Endothelial cell of umbilical vein (primary cell): ENCODE measurements around the gene ABLIM1. TPM values are rescaled to one million over a fixed set of nuclear protein-coding genes. Genes with fewer than 3 reads are reported as not detected.

Source experiments
- BruUV-seq: library from RNA; stranded (reverse); fragments of 400-500 nt; replicated peaks from 2 replicates; lab custom pipeline; 2021; lab: Mats Ljungman, UMichigan
- CTCF ChIA-PET: fragments of 300-600, 350-600 bp; sonication (Branson Sonifier 250); formaldehyde crosslinking; loops from one replicate; lab custom pipeline; 2021; ENCODE audit warnings: antibody characterized with exemption, inconsistent platforms; lab: Charles Lee
- POLR2A ChIA-PET: fragments of 300-600, 350-600 bp; sonication (Branson Sonifier 250); formaldehyde crosslinking; loops from one replicate; lab custom pipeline; 2021; ENCODE audit warnings: antibody characterized with exemption, inconsistent platforms; lab: Charles Lee
- DNase-seq: peaks from one replicate; pipeline ENCODE4 v3.0.0-alpha.2; 2011; ENCODE audit warnings: low read depth, low spot score
- FAIRE-seq: peaks from 2 replicates; lab custom pipeline; 2011; peaks lifted over from hg19 to GRCh38; lab: Jason Lieb, UNC
- H2AFZ ChIP-seq: 2 replicates; pipeline ENCODE4 v1.6.0; 2012; ENCODE audit warnings: low read depth, low read length, control low read depth, inconsistent platforms
- H3K27ac ChIP-seq: 2 replicates; pipeline ENCODE4 v1.5.1; 2011; ENCODE audit warnings: low read depth, mild to moderate bottlenecking, control low read depth, low read length, moderate library complexity; ENCODE audit not compliant: insufficient read depth
- H3K27me3 ChIP-seq, 2 experiments: 2 replicates each; pipeline versions ENCODE4 v1.6.0 to v1.6.1; 2011; ENCODE audit warnings: low read length in 2 of 2, mixed read lengths in 1 of 2; ENCODE audit not compliant: control insufficient read depth in 2 of 2, insufficient read depth in 2 of 2
- H3K36me3 ChIP-seq, 2 experiments: 2 replicates in 1 of 2; 3 replicates in 1 of 2; pipeline ENCODE4 v1.5.1; 2011; ENCODE audit warnings: low read length in 2 of 2, mild to moderate bottlenecking in 1 of 2, moderate library complexity in 1 of 2; ENCODE audit not compliant: control insufficient read depth in 2 of 2, insufficient read depth in 2 of 2; ENCODE audit errors: extremely low read depth in 1 of 2
- H3K4me1 ChIP-seq: 3 replicates; pipeline ENCODE4 v1.5.1; 2011; ENCODE audit warnings: mild to moderate bottlenecking, low read length; ENCODE audit not compliant: control insufficient read depth, insufficient read depth; ENCODE audit errors: extremely low read depth
- H3K4me2 ChIP-seq: 2 replicates; pipeline ENCODE4 v1.6.1; 2011; ENCODE audit warnings: low read length, control low read depth, mixed read lengths; ENCODE audit not compliant: insufficient read depth
- H3K4me3 ChIP-seq, 3 experiments: fragments of 200-600 bp in 1 of 3; sonication (generic), shearing (Covaris generic) in 1 of 3; replicated peaks in 1 of 3; 2 replicates each; pipeline ENCODE4 v1.5.1; 2011 to 2016; ENCODE audit warnings: control low read depth in 3 of 3, low read length in 3 of 3, mild to moderate bottlenecking in 2 of 3, inconsistent platforms in 1 of 3, low read depth in 1 of 3, moderate library complexity in 1 of 3; ENCODE audit not compliant: insufficient read depth in 1 of 3
- H3K79me2 ChIP-seq: 2 replicates; pipeline ENCODE4 v1.6.0; 2012; ENCODE audit warnings: low read length, inconsistent platforms; ENCODE audit not compliant: control insufficient read depth, insufficient read depth
- H3K9ac ChIP-seq: replicated peaks from 2 replicates; pipeline ENCODE3; 2011; ENCODE audit warnings: low read length, control low read depth; ENCODE audit not compliant: insufficient read depth; ENCODE audit errors: extremely low read depth
- H3K9me1 ChIP-seq: replicated peaks from 3 replicates; pipeline ENCODE4 v1.6.0; 2011; ENCODE audit warnings: mild to moderate bottlenecking, low read length; ENCODE audit not compliant: control insufficient read depth, insufficient read depth; ENCODE audit errors: extremely low read depth
- H3K9me3 ChIP-seq: replicated peaks from 2 replicates; pipeline ENCODE4 v1.5.1; 2012; ENCODE audit warnings: low read length, inconsistent platforms; ENCODE audit not compliant: control insufficient read depth, insufficient read depth
- H4K20me1 ChIP-seq: replicated peaks from 2 replicates; pipeline ENCODE3; 2011; ENCODE audit warnings: mild to moderate bottlenecking, low read length; ENCODE audit not compliant: control insufficient read depth, insufficient read depth; ENCODE audit errors: extremely low read depth
- EZH2 ChIP-seq: IDR thresholded peaks from 2 replicates; pipeline ENCODE4 v1.6.1; 2012; ENCODE audit warnings: borderline replicate concordance, low read depth, mild to moderate bottlenecking, moderate library complexity, low read length, inconsistent platforms; ENCODE audit not compliant: severe bottlenecking
- FOS ChIP-seq: IDR thresholded peaks from 2 replicates; pipeline ENCODE4 v1.6.1; 2011; ENCODE audit warnings: mild to moderate bottlenecking, low read length, moderate library complexity, borderline replicate concordance; ENCODE audit not compliant: insufficient read depth
- GATA2 ChIP-seq: IDR thresholded peaks from 2 replicates; pipeline ENCODE4 v1.7.0; 2011; ENCODE audit warnings: low read depth, mild to moderate bottlenecking, moderate library complexity, mixed read lengths, low read length; ENCODE audit not compliant: insufficient read length, insufficient read depth
- JUN ChIP-seq: IDR thresholded peaks from 2 replicates; pipeline ENCODE4 v1.6.1; 2011; ENCODE audit warnings: borderline replicate concordance, low read depth; ENCODE audit not compliant: insufficient read length, insufficient read depth
- MAX ChIP-seq: IDR thresholded peaks from 2 replicates; pipeline ENCODE4 v1.6.1; 2011; ENCODE audit not compliant: insufficient read depth, insufficient read length
- MYC ChIP-seq: IDR thresholded peaks from one replicate; pipeline ENCODE4 v1.6.1; 2011; ENCODE audit warnings: mild to moderate bottlenecking, low read depth, low read length
- POLR2A ChIP-seq: IDR thresholded peaks from 2 replicates; pipeline ENCODE4 v1.6.1; 2012; ENCODE audit warnings: low read depth, mild to moderate bottlenecking, control low read depth, low read length
- POLR2AphosphoS5 ChIP-seq: IDR thresholded peaks from 2 replicates; pipeline ENCODE4 v1.6.1; 2012; ENCODE audit warnings: low read depth, mild to moderate bottlenecking, control low read depth, low read length, moderate library complexity; ENCODE audit not compliant: insufficient read depth
- dilution Hi-C: fragments of 300-500 bp; cut with MboI; formaldehyde crosslinking; loops from one replicate; pipeline ENCODE4 v1.15.0; 2019; ENCODE audit warnings: low sequenced_read_pairs; ENCODE audit not compliant: extremely low pct_ligation_motif_present
- intact Hi-C: fragments of 100-400 bp; cut with micrococcal nuclease; formaldehyde crosslinking; loops from one replicate; pipeline ENCODE4 v1.10.0; 2022
- polyA plus RNA-seq, 4 experiments: library from polyadenylated mRNA; depleted of rRNA in 3 of 4; stranded (reverse) in 3 of 4; unstranded in 1 of 4; fragments of >200 nt; gene quantifications; 2 replicates each; pipeline versions ENCODE4 v1.2.1 to v1.2.3, GENCODE V29; 2011 to 2012; ENCODE audit warnings: missing spikeins in 1 of 4
- total RNA-seq: library from RNA; stranded (reverse); gene quantifications from 2 replicates; pipeline ENCODE4 v1.2.3, GENCODE V29; 2021
- TF ChIP-seq, protein P1 (sequence below), 2 donors: IDR thresholded peaks; 1 replicate in 1 of 2; 2 replicates in 1 of 2; pipeline ENCODE4 v1.5.1; 2011; ENCODE audit warnings: low read length in 2 of 2, mild to moderate bottlenecking in 2 of 2, moderate library complexity in 2 of 2, control low read depth in 1 of 2, inconsistent platforms in 1 of 2, low read depth in 1 of 2; ENCODE audit not compliant: insufficient read depth in 1 of 2; ENCODE audit errors: extremely low read depth in 1 of 2

Gene ABLIM1
- total and polyA plus RNA-seq, 2 donors (not counting 3 experiments of a cell fraction or from before 2014, with no cell fraction given), result 128 to 235 TPM

GRCh38 chr10:114396464-114396863 lies 261.6 kb downstream of the ABLIM1 start:
- peaks cover 73 to 75% of the 10 kb centered on the region in 2 experiments for H3K27me3 ChIP-seq
- TF ChIP-seq GATA2 (no peak), FOS (no peak), JUN (no peak), POLR2AphosphoS5 (no peak), MYC (no peak), POLR2A (no peak), EZH2 (no peak), MAX (no peak)
- TF ChIP-seq, protein P1, sequence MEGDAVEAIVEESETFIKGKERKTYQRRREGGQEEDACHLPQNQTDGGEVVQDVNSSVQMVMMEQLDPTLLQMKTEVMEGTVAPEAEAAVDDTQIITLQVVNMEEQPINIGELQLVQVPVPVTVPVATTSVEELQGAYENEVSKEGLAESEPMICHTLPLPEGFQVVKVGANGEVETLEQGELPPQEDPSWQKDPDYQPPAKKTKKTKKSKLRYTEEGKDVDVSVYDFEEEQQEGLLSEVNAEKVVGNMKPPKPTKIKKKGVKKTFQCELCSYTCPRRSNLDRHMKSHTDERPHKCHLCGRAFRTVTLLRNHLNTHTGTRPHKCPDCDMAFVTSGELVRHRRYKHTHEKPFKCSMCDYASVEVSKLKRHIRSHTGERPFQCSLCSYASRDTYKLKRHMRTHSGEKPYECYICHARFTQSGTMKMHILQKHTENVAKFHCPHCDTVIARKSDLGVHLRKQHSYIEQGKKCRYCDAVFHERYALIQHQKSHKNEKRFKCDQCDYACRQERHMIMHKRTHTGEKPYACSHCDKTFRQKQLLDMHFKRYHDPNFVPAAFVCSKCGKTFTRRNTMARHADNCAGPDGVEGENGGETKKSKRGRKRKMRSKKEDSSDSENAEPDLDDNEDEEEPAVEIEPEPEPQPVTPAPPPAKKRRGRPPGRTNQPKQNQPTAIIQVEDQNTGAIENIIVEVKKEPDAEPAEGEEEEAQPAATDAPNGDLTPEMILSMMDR (IDR thresholded peaks at IDR 0.05; ENCODE audit: extremely low read depth in 1 of 2, insufficient read depth in 1 of 2, low read depth in 1 of 2, low read length in 2 of 2), result no peak
- BruUV-seq, result no TSS peak
- ChIA-PET POLR2A (no interaction called here), CTCF (no interaction called here)
- H2AFZ ChIP-seq, result no peak overlapping the region
- intact Hi-C loops (no loop called here), dilution Hi-C loops (no loop called here)
- no peak overlapping the region for H3K27ac ChIP-seq
- no peaks in the 10 kb centered on the region for H3K9me3 ChIP-seq
- H3K36me3 ChIP-seq, result no peaks in the 10 kb centered on the region
- no peak overlapping the region for H3K4me2 ChIP-seq
- H3K9me1 ChIP-seq, result no peaks in the 10 kb centered on the region
- H3K4me3 ChIP-seq, result no peak overlapping the region
- DNase-seq, result no peak
- H4K20me1 ChIP-seq, result no peaks in the 10 kb centered on the region
- H3K9ac ChIP-seq, result no peak overlapping the region
- peaks cover 17% of the 10 kb centered on the region for H3K4me1 ChIP-seq
- no peak for FAIRE-seq
- H3K79me2 ChIP-seq, result no peaks in the 10 kb centered on the region
